ENCODE data around the gene WDR70. TPM values are rescaled to one million over a fixed set of nuclear protein-coding genes. Genes with fewer than 3 reads are reported as not detected.

The WDR70 gene
- total and polyA plus RNA-seq, 2 donors (not counting 3 experiments of a cell fraction or from before 2014, with no cell fraction given) = 6.7 to 37.3 TPM

- FAIRE-seq = no peak
- Histone ChIP-seq H3K9me3 (replicated peaks; ENCODE audit: control insufficient read depth, insufficient read depth, low read length) (no peaks in the 10 kb centered on the region), H3K27ac (ENCODE audit: insufficient read depth, low read depth, low read length) (no peak overlapping the region), H3K4me3 (replicated peaks in 1 of 3; ENCODE audit: insufficient read depth in 1 of 3, low read depth in 1 of 3, low read length in 3 of 3) (no peak overlapping the region), H3K9me1 (replicated peaks; ENCODE audit: control insufficient read depth, extremely low read depth, insufficient read depth, low read length) (no peaks in the 10 kb centered on the region), H3K79me2 (ENCODE audit: control insufficient read depth, insufficient read depth, low read length) (no peaks in the 10 kb centered on the region), H3K4me1 (ENCODE audit: control insufficient read depth, extremely low read depth, insufficient read depth, low read length) (no peaks in the 10 kb centered on the region), H3K4me2 (ENCODE audit: insufficient read depth, low read length) (no peak overlapping the region), H3K36me3 (ENCODE audit: control insufficient read depth in 2 of 2, extremely low read depth in 1 of 2, insufficient read depth in 2 of 2, low read length in 2 of 2) (no peaks in the 10 kb centered on the region), H3K9ac (replicated peaks; ENCODE audit: extremely low read depth, insufficient read depth, low read length) (no peak overlapping the region), H4K20me1 (replicated peaks; ENCODE audit: control insufficient read depth, extremely low read depth, insufficient read depth, low read length) (no peaks in the 10 kb centered on the region), H2AFZ (ENCODE audit: low read depth, low read length) (no peak overlapping the region), H3K27me3 (ENCODE audit: control insufficient read depth in 2 of 2, insufficient read depth in 2 of 2, low read length in 2 of 2) (no peaks in the 10 kb centered on the region)
- DNase-seq (ENCODE audit: low read depth, low spot score) = no peak
- intact Hi-C loops (cut with micrococcal nuclease) (no loop called here), dilution Hi-C loops (cut with MboI; ENCODE audit: extremely low pct_ligation_motif_present, low sequenced_read_pairs) (no loop called here)
- CTCF ChIA-PET = interaction anchor here (3.7 kb wide), 1 partner anchor 344 kb away, joined by 55 read pairs; no protein-coding TSS in a partner anchor
- no TSS peak for BruUV-seq (replicated peaks)
- POLR2A ChIA-PET = no interaction called here
- TF ChIP-seq POLR2A (IDR thresholded peaks at IDR 0.05; ENCODE audit: low read depth, low read length) (no peak), JUN (IDR thresholded peaks at IDR 0.05; ENCODE audit: borderline replicate concordance, insufficient read depth, insufficient read length, low read depth) (no peak), MYC (IDR thresholded peaks at IDR 0.05; ENCODE audit: low read depth, low read length) (no peak), POLR2AphosphoS5 (IDR thresholded peaks at IDR 0.05; ENCODE audit: insufficient read depth, low read depth, low read length) (no peak), GATA2 (IDR thresholded peaks at IDR 0.05; ENCODE audit: insufficient read depth, insufficient read length, low read depth, low read length) (no peak)
- TF ChIP-seq, protein P1, sequence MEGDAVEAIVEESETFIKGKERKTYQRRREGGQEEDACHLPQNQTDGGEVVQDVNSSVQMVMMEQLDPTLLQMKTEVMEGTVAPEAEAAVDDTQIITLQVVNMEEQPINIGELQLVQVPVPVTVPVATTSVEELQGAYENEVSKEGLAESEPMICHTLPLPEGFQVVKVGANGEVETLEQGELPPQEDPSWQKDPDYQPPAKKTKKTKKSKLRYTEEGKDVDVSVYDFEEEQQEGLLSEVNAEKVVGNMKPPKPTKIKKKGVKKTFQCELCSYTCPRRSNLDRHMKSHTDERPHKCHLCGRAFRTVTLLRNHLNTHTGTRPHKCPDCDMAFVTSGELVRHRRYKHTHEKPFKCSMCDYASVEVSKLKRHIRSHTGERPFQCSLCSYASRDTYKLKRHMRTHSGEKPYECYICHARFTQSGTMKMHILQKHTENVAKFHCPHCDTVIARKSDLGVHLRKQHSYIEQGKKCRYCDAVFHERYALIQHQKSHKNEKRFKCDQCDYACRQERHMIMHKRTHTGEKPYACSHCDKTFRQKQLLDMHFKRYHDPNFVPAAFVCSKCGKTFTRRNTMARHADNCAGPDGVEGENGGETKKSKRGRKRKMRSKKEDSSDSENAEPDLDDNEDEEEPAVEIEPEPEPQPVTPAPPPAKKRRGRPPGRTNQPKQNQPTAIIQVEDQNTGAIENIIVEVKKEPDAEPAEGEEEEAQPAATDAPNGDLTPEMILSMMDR (IDR thresholded peaks at IDR 0.05; ENCODE audit: extremely low read depth in 1 of 2, insufficient read depth in 1 of 2, low read depth in 1 of 2, low read length in 2 of 2) = no peak
Observed at GRCh38 chr5:37756248-37756647, 377.1 kb downstream of the WDR70 start.
